Pancreas (tissue), 10 donors: ENCODE data around the gene P2RX3. TPM values are rescaled to one million over a fixed set of nuclear protein-coding genes. Genes with fewer than 3 reads are reported as not detected.
A peak's percentile ranks its signal among the peaks of the same experiment; 100 is the strongest.

Source experiments
- ATAC-seq, 4 donors: fragments of 200-7000 bp; cut with Tn5 transposase; one replicate each; pipeline versions ENCODE4 v1.8.0 to v1.9.1; 2020; ENCODE audit warnings: mild to moderate bottlenecking in 4 of 4, moderate library complexity in 4 of 4
- DNase-seq, 6 donors: peaks; one replicate each; pipeline ENCODE4 v3.0.0-alpha.2; 2020
- FAIRE-seq: peaks from 2 replicates; lab custom pipeline; 2012; peaks lifted over from hg19 to GRCh38; lab: Jason Lieb, UNC
- H3K27ac ChIP-seq, 4 donors: fragments of 200-600 bp; sonication (generic); 1 replicate in 3 of 4; 2 replicates in 1 of 4; pipeline versions ENCODE4 v1.5.0 to v1.8.0; 2020
- H3K27me3 ChIP-seq, 4 donors: fragments of 200-600 bp; one replicate each; pipeline ENCODE4 v1.8.0; 2021
- H3K36me3 ChIP-seq, 3 donors: fragments of 200-600 bp; sonication (generic) in 1 of 3; one replicate each; pipeline versions ENCODE4 v1.5.0 to v1.8.0; 2020 to 2021
- H3K4me1 ChIP-seq, 3 donors: fragments of 200-600 bp; one replicate each; pipeline ENCODE4 v1.8.0; 2021
- H3K4me3 ChIP-seq, 4 donors: fragments of 200-600 bp; sonication (generic) in 2 of 4; one replicate each; pipeline versions ENCODE4 v1.5.0 to v1.8.0; 2020 to 2021
- H3K9me3 ChIP-seq, 4 donors: fragments of 200-600 bp; one replicate each; pipeline ENCODE4 v1.8.0; 2021
- WGBS, 2 donors: extraction: QIAGEN DNeasy Blood & Tissue Kit; methylation state at CpG; one replicate each; pipeline ENCODE4 v1.1.7; 2013; 5-methylcytosine and 5-hydroxymethylcytosine counted together
- intact Hi-C, 3 donors: fragments of 100-400 bp; cut with DNase I; formaldehyde crosslinking; loops; one replicate each; pipeline versions ENCODE4 v1.11.1 to v1.14.2; 2022
- polyA plus RNA-seq, 2 donors: library from polyadenylated mRNA; stranded (reverse); fragments of 200-250 nt; gene quantifications; one replicate each; pipeline ENCODE4 v1.2.3, GENCODE V29; 2013
- total RNA-seq, 6 donors: library from RNA; stranded (reverse); fragmentation: NEBNext Ultra II Directional in 4 of 6; extraction: Animal tissue kit (Norgen Biotek cat#: 25700) in 4 of 6; gene quantifications; one replicate each; pipeline versions ENCODE4 v1.2.1 to v1.2.4, GENCODE V29; 2021 to 2023
- TF ChIP-seq, protein P1 (sequence below), 4 donors: fragments of 200-600 bp; sonication (generic) in 3 of 4; IDR thresholded peaks; one replicate each; pipeline versions ENCODE4 v1.5.0 to v1.8.0; 2021; ENCODE audit warnings: antibody characterized with exemption in 4 of 4
- donor health status: healthy with polysubstance abuse.
- donor health status: DM: no; HTN: no; CAD: no; lungs with moderate emphysema.
- donor health status: DM: no; HTN: no; CAD: no.
- donor health status: control.
- donor health status: control.
- donor health status: Bipolar disorder and iron deficiency.
- donor health status: DM: yes; HTN: yes; CAD: no.
- donor health status: DM: no; HTN: no; CAD: no.
- donor health status: DM: no; HTN: no; CAD: no.
- donor health status: DM: yes; HTN: yes; CAD: no.

P2RX3 gene
- total and polyA plus RNA-seq, 8 donors, result 0.07 to 0.16 (median 0.16) TPM; not detected in 5

- 80 to 89% methylated on average over 10 of the region's 10 CpGs for WGBS, 2 donors
- Histone ChIP-seq H3K4me3 (no peak overlapping the region), H3K9me3 (no peaks in the 10 kb centered on the region), H3K27me3 (no peaks in the 10 kb centered on the region), H3K36me3 (no peaks in the 10 kb centered on the region), H3K27ac (no peak overlapping the region), H3K4me1 (peaks cover 0 to 5% (median 5%) of the 10 kb centered on the region in 3 donors)
- FAIRE-seq (no peak), ATAC-seq (no peak), DNase-seq (no peak)
- intact Hi-C loops, result loop anchor here in 2 of 3 donors (5.0 to 10.0 kb wide), 6 partner anchors 60 to 302 kb away; partner anchors contain the start of gene YPEL4 (in 2 of the 2)
- TF ChIP-seq, protein P1, sequence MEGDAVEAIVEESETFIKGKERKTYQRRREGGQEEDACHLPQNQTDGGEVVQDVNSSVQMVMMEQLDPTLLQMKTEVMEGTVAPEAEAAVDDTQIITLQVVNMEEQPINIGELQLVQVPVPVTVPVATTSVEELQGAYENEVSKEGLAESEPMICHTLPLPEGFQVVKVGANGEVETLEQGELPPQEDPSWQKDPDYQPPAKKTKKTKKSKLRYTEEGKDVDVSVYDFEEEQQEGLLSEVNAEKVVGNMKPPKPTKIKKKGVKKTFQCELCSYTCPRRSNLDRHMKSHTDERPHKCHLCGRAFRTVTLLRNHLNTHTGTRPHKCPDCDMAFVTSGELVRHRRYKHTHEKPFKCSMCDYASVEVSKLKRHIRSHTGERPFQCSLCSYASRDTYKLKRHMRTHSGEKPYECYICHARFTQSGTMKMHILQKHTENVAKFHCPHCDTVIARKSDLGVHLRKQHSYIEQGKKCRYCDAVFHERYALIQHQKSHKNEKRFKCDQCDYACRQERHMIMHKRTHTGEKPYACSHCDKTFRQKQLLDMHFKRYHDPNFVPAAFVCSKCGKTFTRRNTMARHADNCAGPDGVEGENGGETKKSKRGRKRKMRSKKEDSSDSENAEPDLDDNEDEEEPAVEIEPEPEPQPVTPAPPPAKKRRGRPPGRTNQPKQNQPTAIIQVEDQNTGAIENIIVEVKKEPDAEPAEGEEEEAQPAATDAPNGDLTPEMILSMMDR (IDR thresholded peaks at IDR 0.05), result no peak
Observed at GRCh38 chr11:57344826-57345225, 6.7 kb downstream of the P2RX3 start.

DNA sequence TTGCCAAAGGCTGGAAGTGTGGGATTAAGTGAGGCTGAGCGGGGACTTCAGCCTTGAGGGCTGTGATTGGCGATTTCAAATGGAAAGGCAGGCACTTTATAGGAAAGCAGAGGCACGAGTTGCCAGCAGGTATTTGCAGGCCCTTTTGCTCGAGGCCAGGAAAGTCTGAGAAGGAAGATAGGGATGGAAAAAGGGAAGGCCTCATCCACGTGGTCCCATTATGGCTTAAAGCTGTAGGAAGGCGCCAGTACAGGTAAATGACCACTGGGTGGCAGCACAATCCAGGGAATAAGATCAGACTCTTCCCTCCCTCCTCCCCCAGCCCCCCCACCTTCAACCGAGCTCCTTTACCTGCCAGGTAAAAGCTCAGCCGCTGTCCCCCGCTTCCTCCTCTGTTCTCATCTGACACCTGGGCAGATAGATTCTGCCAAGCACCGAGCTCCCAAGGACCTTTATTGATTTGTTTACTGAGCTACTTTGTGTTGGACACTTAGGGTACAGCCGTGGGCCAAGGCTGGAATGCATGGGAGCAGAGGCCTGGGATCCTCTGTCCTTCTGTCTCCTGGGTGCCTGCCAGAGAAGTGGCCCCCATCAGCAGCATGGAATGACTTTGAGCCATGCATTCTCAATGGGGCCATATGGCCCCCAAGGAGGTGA lies 7.5 kb downstream of the P2RX3 start:
- ATAC-seq, result peak; percentile 85 to 96 (median 92)
- no peaks in the 10 kb centered on the region for H3K36me3 ChIP-seq
- no peak overlapping the region for H3K27ac ChIP-seq
- peak; percentile 75 to 84 (median 79) for DNase-seq
- H3K9me3 ChIP-seq, result no peaks in the 10 kb centered on the region
- TF ChIP-seq, protein P1 (IDR thresholded peaks at IDR 0.05), result peak; percentile 79 to 83 (median 80)
- FAIRE-seq, result no peak
- intact Hi-C loops, result loop anchor here in 2 of 3 donors (5.0 to 10.0 kb wide), 5 partner anchors 59 to 299 kb away; partner anchors contain the start of gene YPEL4 (in 1 of the 2)
- WGBS, 2 donors, result 13 to 15% methylated on average over 11 of the region's 11 CpGs
- H3K4me3 ChIP-seq, result no peak overlapping the region
- H3K4me1 ChIP-seq, result peaks cover 0 to 5% (median 5%) of the 10 kb centered on the region in 3 donors
- H3K27me3 ChIP-seq, result no peaks in the 10 kb centered on the region

GRCh38 chr11:57347336-57347735 lies 9.2 kb downstream of the P2RX3 start:
- no peak for ATAC-seq
- DNase-seq, result no peak

GRCh38 chr11:57348052-57348451 lies 9.9 kb downstream of the P2RX3 start:
- 73 to 80% methylated on average over 7 of the region's 7 CpGs for WGBS, 2 donors
- Histone ChIP-seq H3K4me3 (no peak overlapping the region), H3K27me3 (no peaks in the 10 kb centered on the region), H3K36me3 (no peaks in the 10 kb centered on the region), H3K9me3 (no peaks in the 10 kb centered on the region), H3K4me1 (peaks cover 0 to 5% (median 5%) of the 10 kb centered on the region in 3 donors), H3K27ac (no peak overlapping the region)
- no peak for ATAC-seq
- DNase-seq, result no peak
- intact Hi-C loops, result loop anchor here in 2 of 3 donors (5.0 to 10.0 kb wide), 5 partner anchors 57 to 297 kb away; partner anchors contain the start of gene YPEL4 (in 1 of the 2)
- no peak for FAIRE-seq
- TF ChIP-seq, protein P1 (IDR thresholded peaks at IDR 0.05), result no peak

More at GRCh38 chr11:57347336-57347735, 9.2 kb downstream of the P2RX3 start:
- H3K27me3 ChIP-seq, result no peaks in the 10 kb centered on the region
- peaks cover 0 to 5% (median 5%) of the 10 kb centered on the region in 3 donors for H3K4me1 ChIP-seq
- H3K36me3 ChIP-seq, result no peaks in the 10 kb centered on the region
- TF ChIP-seq, protein P1 (IDR thresholded peaks at IDR 0.05), result no peak
- intact Hi-C loops, result loop anchor here in 2 of 3 donors (5.0 to 10.0 kb wide), 5 partner anchors 57 to 297 kb away; partner anchors contain the start of gene YPEL4 (in 1 of the 2)
- no peak overlapping the region for H3K27ac ChIP-seq
- WGBS, 2 donors, result 77 to 83% methylated on average over 9 of the region's 9 CpGs
- no peak for FAIRE-seq
- H3K9me3 ChIP-seq, result no peaks in the 10 kb centered on the region
- H3K4me3 ChIP-seq, result no peak overlapping the region
